ENCODE measurements around the gene CFAP70. TPM values are rescaled to one million over a fixed set of nuclear protein-coding genes. Genes with fewer than 3 reads are reported as not detected.
"Not testable (repeated sequence)": the region's sequence is repeated elsewhere in the genome, so short reads cannot be mapped to it uniquely, and the experiment has no call there.

Gene CFAP70
- total RNA-seq, 2 experiments from 2014 or later = 0.28 to 0.70 TPM

DNA sequence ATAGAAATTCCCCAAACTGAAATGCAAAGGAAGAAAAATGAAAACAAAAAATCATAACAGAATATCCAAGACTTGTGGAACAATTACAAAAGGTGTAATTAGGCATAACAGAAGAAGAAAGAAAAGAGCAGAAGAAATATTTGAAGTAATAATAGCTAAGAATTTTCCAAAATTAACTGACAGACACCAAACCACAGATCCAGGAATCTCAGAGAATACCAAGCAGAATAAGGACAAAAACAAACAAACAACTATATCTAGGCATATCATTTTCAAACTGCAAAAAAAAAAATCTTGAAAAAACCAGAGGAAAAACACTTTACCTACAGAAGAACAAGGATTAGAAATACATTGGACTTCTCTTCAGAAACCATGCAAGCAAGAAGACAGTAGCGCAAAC, 25.5 kb downstream of the CFAP70 start:
- Mint-ChIP-seq H3K27ac (no peak overlapping the region), H3K4me3 (no peak overlapping the region), H3K9me3 (no peaks in the 10 kb centered on the region), H3K27me3 (peaks cover 14% of the 10 kb centered on the region), H3K36me3 (ENCODE audit: low read depth) (no peaks in the 10 kb centered on the region), H3K4me1 (no peaks in the 10 kb centered on the region)
- POLR2A ChIA-PET = interaction anchor here (0.6 kb wide), 1 partner anchor 19 kb away, joined by 3 read pairs; no protein-coding TSS in a partner anchor
- CTCF ChIA-PET = no interaction called here
- no peak for DNase-seq

- peaks cover 14% of the 10 kb centered on the region for H3K27me3 Mint-ChIP-seq
- no peak for DNase-seq
- no peak overlapping the region for H3K27ac Mint-ChIP-seq
- no peaks in the 10 kb centered on the region for H3K9me3 Mint-ChIP-seq
- H3K36me3 Mint-ChIP-seq (ENCODE audit: low read depth) = no peaks in the 10 kb centered on the region
- H3K4me1 Mint-ChIP-seq = no peaks in the 10 kb centered on the region
- ChIA-PET POLR2A (no interaction called here), CTCF (interaction anchor here (0.5 kb wide), 1 partner anchor 109 kb away, joined by 3 read pairs; no protein-coding TSS in a partner anchor)
- no peak overlapping the region for H3K4me3 Mint-ChIP-seq
Measured at GRCh38 chr10:73332379-73332778, 26.3 kb downstream of the CFAP70 start.

- H3K27me3 Mint-ChIP-seq = peaks cover 13% of the 10 kb centered on the region
- POLR2A ChIA-PET, H3K9me3 Mint-ChIP-seq: not testable (repeated sequence)
Measured at GRCh38 chr10:73328523-73328922, 30.1 kb downstream of the CFAP70 start.

DNA sequence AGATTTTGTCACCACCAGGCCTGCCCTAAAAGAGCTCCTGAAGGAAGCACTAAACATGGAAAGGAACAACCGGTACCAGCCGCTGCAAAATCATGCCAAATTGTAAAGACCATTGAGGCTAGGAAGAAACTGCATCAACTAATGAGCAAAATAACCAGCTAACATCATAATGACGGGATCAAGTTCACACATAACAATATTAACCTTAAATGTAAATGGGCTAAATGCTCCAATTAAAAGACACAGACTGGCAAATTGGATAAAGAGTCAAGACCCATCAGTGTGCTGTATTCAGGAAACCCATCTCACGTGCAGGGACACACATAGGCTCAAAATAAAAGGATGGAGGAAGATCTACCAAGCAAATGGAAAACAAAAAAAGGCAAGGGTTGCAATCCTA, 33.4 kb downstream of the CFAP70 start:
- CTCF ChIA-PET; H3K4me1 Mint-ChIP-seq; H3K36me3 Mint-ChIP-seq (ENCODE audit: low read depth); H3K27me3 Mint-ChIP-seq; H3K4me3 Mint-ChIP-seq; H3K27ac Mint-ChIP-seq; DNase-seq; POLR2A ChIA-PET; H3K9me3 Mint-ChIP-seq: not testable (repeated sequence)

More at GRCh38 chr10:73328523-73328922, 30.1 kb downstream of the CFAP70 start:
- H3K4me3 Mint-ChIP-seq; H3K27ac Mint-ChIP-seq; DNase-seq; CTCF ChIA-PET; H3K36me3 Mint-ChIP-seq (ENCODE audit: low read depth); H3K4me1 Mint-ChIP-seq: not testable (repeated sequence)

GRCh38 chr10:73323582-73323981, 35.1 kb downstream of the CFAP70 start:
- H3K36me3 Mint-ChIP-seq (ENCODE audit: low read depth); POLR2A ChIA-PET; H3K27ac Mint-ChIP-seq: not testable (repeated sequence)

DNA sequence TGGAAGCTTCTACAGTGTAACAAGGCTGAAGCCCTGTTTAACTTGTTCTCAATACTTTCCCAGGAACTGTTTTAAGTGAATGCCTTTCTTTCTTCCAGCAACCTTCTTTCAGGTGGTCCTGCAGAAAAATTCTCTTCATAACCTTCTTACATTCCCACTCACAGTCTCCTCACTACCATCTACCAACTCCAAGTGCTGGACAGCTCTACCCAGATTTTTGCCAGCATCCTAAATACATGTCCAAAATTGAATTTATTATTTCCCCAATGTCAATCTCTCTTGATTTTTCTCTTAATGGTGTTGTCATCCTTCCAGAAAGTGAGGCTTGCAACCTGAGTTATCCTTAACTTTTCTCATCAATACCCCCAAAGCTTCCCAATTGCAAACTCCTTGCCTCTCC, 48.2 kb downstream of the CFAP70 start:
- Mint-ChIP-seq H3K36me3 (ENCODE audit: low read depth) (peaks cover 4% of the 10 kb centered on the region), H3K9me3 (peaks cover 11% of the 10 kb centered on the region), H3K27ac (no peak overlapping the region), H3K4me1 (no peaks in the 10 kb centered on the region), H3K4me3 (no peak overlapping the region), H3K27me3 (no peaks in the 10 kb centered on the region)
- no peak for DNase-seq
- ChIA-PET CTCF (no interaction called here), POLR2A (no interaction called here)

More at GRCh38 chr10:73323582-73323981, 35.1 kb downstream of the CFAP70 start:
- DNase-seq, H3K4me1 Mint-ChIP-seq, H3K4me3 Mint-ChIP-seq, CTCF ChIA-PET, H3K27me3 Mint-ChIP-seq, H3K9me3 Mint-ChIP-seq: not testable (repeated sequence)

DNA sequence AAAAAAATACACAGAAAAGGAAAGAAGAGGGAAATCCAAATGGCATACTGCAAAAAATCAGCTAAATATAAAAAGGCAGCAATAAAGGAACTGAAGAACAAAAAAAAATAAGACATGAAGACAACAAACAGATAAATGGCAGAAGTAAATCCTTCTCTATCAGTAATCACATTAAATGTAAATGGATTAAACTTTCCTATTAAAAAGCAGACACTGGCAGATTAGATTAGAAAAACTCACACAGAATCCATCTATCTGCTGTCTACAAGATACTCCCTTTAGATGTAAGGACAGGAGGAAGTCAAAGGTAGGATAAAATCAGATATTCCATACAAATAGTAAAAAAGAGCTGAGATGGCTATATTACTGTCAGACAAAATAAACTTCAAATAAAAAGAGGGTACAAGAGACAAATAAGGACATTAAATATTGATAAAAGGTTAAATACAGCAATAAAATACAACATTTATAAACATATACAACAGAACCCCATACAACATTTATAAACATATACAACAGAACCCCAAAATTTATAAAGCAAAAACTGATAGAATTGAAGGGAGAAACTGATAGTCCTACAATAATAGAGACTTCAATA, 51.4 kb downstream of the CFAP70 start:
- H3K4me1 Mint-ChIP-seq = no peaks in the 10 kb centered on the region
- ChIA-PET POLR2A (no interaction called here), CTCF (no interaction called here)
- no peaks in the 10 kb centered on the region for H3K27me3 Mint-ChIP-seq
- peaks cover 13% of the 10 kb centered on the region for H3K9me3 Mint-ChIP-seq
- no peak overlapping the region for H3K27ac Mint-ChIP-seq
- no peak overlapping the region for H3K4me3 Mint-ChIP-seq
- DNase-seq = no peak
- H3K36me3 Mint-ChIP-seq (ENCODE audit: low read depth) = peaks cover 4% of the 10 kb centered on the region

GRCh38 chr10:73306171-73306708, 52.4 kb downstream of the CFAP70 start:
- no peak overlapping the region for H3K27ac Mint-ChIP-seq
- no peaks in the 10 kb centered on the region for H3K4me1 Mint-ChIP-seq
- ChIA-PET CTCF (no interaction called here), POLR2A (no interaction called here)
- peaks cover 13% of the 10 kb centered on the region for H3K9me3 Mint-ChIP-seq
- H3K27me3 Mint-ChIP-seq = no peaks in the 10 kb centered on the region
- no peak for DNase-seq
- peaks cover 4% of the 10 kb centered on the region for H3K36me3 Mint-ChIP-seq (ENCODE audit: low read depth)
- H3K4me3 Mint-ChIP-seq = no peak overlapping the region

DNA sequence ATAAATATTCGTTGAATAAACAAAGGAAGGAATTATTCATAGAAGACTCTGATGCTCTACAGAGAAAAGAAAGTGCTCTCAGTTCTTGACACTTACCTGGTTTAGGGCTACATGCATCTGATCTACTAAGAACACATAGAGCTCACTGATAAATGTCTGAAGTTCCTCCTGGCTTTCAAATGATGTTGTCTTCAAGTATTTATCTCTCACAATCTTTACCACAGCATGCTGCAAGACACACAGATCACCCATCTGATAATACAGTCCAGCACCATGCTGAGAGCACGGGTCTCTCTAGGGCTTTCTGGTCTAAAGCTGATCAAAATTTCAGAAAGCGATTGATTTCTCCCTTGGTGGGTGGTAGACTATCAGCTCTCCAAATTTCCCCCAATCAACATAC, 61.7 kb downstream of the CFAP70 start:
- ChIA-PET CTCF (interaction anchor here (1.2 kb wide), 1 partner anchor 13 kb away, joined by 4 read pairs; no protein-coding TSS in a partner anchor), POLR2A (interaction anchor here (0.6 to 0.7 kb wide), 2 partner anchors 44 to 51 kb away, joined by 3 read pairs; no protein-coding TSS in a partner anchor)
- no peaks in the 10 kb centered on the region for H3K9me3 Mint-ChIP-seq

DNA sequence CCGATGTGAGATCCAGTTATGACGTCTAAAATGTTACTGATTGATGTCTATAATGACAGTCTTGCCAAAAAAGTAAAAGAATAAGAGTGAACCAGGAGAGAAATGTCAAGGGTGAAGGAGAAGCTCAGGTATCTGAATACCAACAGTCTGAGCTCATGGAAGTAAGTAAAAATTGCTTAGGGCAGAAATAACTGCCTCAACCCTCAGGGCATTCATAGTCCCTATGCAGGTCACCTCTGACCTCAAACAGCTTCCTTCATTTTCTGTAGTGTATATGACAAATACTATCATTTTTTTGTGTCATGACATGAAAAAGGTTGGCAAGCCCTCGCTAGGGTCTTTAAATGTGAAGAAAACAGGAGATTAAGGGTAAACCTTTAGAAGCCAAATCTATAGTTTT, 65.2 kb downstream of the CFAP70 start:
- ChIA-PET POLR2A (no interaction called here), CTCF (no interaction called here)
- Mint-ChIP-seq H3K9me3 (peaks cover 4% of the 10 kb centered on the region), H3K27me3 (peaks cover 8% of the 10 kb centered on the region), H3K4me1 (peaks cover 11% of the 10 kb centered on the region), H3K27ac (no peak overlapping the region), H3K36me3 (ENCODE audit: low read depth) (peaks cover 2% of the 10 kb centered on the region), H3K4me3 (no peak overlapping the region)
- no peak for DNase-seq

More for the DNA sequence above, 61.7 kb downstream of the CFAP70 start:
- Mint-ChIP-seq H3K27me3 (peaks cover 8% of the 10 kb centered on the region), H3K4me3 (no peak overlapping the region), H3K4me1 (peaks cover 11% of the 10 kb centered on the region), H3K36me3 (ENCODE audit: low read depth) (no peaks in the 10 kb centered on the region), H3K27ac (no peak overlapping the region)
- no peak for DNase-seq

GRCh38 chr10:73289958-73290357, 68.7 kb downstream of the CFAP70 start:
- no peaks in the 10 kb centered on the region for H3K4me1 Mint-ChIP-seq
- no peak overlapping the region for H3K4me3 Mint-ChIP-seq
- H3K36me3 Mint-ChIP-seq (ENCODE audit: low read depth) = peaks cover 2% of the 10 kb centered on the region
- H3K27ac Mint-ChIP-seq = no peak overlapping the region
- DNase-seq = no peak
- H3K9me3 Mint-ChIP-seq = peaks cover 4% of the 10 kb centered on the region
- POLR2A ChIA-PET = no interaction called here
- H3K27me3 Mint-ChIP-seq = peaks cover 4% of the 10 kb centered on the region
- CTCF ChIA-PET = no interaction called here

DNA sequence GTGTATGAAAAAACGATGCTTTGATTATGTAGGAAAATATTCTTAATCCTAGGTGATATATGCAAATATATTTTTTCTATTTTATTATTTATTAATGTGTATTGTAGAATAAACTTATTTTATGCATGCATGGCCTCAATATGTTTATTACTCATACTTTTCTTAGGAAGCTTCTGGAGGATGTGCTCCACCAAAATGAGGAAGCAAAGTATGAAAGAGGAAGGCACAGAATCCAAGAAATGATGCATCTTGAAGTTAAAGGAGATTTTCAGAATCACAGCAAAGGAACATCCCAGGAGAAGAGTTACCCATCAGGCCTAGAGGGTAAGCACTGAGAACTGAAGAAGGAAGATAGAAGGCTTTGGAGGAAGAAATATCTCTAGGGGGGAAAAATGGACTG, 71.2 kb downstream of the CFAP70 start:
- Mint-ChIP-seq H3K4me3 (no peak overlapping the region), H3K27ac (no peak overlapping the region), H3K36me3 (ENCODE audit: low read depth) (peaks cover 2% of the 10 kb centered on the region), H3K27me3 (no peaks in the 10 kb centered on the region), H3K4me1 (no peaks in the 10 kb centered on the region), H3K9me3 (peaks cover 4% of the 10 kb centered on the region)
- ChIA-PET POLR2A (no interaction called here), CTCF (no interaction called here)
- no peak for DNase-seq

GRCh38 chr10:73281097-73281496, 77.6 kb downstream of the CFAP70 start:
- Mint-ChIP-seq H3K4me3 (no peak overlapping the region), H3K27me3 (no peaks in the 10 kb centered on the region), H3K27ac (no peak overlapping the region), H3K36me3 (ENCODE audit: low read depth) (no peaks in the 10 kb centered on the region), H3K4me1 (no peaks in the 10 kb centered on the region), H3K9me3 (no peaks in the 10 kb centered on the region)
- CTCF ChIA-PET = no interaction called here
- POLR2A ChIA-PET = no interaction called here
- no peak for DNase-seq

DNA sequence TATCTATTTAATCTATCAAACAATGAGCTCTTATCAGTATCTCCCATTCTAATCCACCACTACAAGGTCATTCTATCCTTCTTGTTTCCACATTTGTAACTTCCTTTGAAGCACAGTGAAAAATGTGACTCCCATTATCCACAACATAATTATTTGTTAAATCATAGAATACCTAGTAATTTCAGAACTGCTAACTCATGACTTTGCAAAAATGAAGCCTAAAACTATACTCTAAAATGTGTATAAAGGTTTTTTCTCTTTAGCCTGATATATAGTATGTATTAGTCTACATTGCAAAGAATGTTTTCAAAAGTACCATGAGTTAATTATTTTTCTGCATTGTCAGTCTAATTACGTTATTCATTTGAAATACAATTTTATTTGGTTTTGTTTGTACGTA, 94.2 kb downstream of the CFAP70 start:
- H3K36me3 Mint-ChIP-seq (ENCODE audit: low read depth) = no peaks in the 10 kb centered on the region
- no peak overlapping the region for H3K27ac Mint-ChIP-seq
- H3K27me3 Mint-ChIP-seq = no peaks in the 10 kb centered on the region
- H3K9me3 Mint-ChIP-seq = no peaks in the 10 kb centered on the region
- POLR2A ChIA-PET = interaction anchor here (2.2 to 3.2 kb wide), 2 partner anchors 12 to 17 kb away, joined by 9 to 13 read pairs; partner anchors contain the start of genes DNAJC9 and MRPS16
- no peak overlapping the region for H3K4me3 Mint-ChIP-seq
- peaks cover 9% of the 10 kb centered on the region for H3K4me1 Mint-ChIP-seq
- CTCF ChIA-PET = interaction anchor here (0.6 to 2.2 kb wide), 16 partner anchors 8 to 395 kb away, joined by 3 to 16 read pairs (median 4); partner anchors contain the start of genes CFAP70, DNAJC9 and MRPS16
- DNase-seq = no peak
